ENCODE data around the gene NPW. TPM values are rescaled to one million over a fixed set of nuclear protein-coding genes. Genes with fewer than 3 reads are reported as not detected.

Gene NPW
- total RNA-seq, 3 donors from 2014 or later, result not detected

DNA sequence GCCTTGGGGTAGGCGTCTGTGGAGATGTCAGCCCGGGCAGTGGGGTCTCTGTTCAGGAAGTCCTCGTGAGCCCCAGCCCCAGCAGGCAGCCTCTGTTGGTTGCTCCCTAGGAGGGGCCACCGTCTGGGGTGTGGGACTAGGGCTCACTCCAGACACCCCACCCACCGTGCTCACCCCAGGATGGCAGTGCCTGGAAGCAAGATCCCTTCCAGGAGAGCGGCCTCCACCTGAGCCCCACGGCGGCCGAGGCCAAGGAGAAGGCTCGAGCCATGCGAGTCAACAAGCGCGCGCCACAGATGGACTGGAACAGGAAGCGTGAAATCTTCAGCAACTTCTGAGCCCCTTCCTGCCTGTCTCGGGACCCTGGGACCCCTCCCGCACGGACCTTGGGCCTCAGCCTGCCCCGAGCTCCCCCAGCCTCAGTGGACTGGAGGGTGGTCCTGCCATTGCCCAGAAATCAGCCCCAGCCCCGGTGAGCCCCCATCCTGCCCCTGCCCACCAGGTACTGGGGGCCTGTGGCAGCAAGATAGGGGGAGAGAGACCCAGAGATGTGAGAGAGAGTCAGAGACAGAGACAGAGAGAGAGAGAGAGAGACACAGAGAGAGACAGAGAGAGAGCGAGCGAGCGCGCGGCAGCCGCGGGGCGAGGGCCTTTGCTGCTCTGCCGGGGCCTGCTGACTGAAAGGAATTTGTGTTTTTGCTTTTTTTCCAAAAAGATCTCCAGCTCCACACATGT, 18.2 kb downstream of the NPW start:
- intact Hi-C loops (cut with DNase I; ENCODE audit: low total_unique reads), result no loop called here

DNA sequence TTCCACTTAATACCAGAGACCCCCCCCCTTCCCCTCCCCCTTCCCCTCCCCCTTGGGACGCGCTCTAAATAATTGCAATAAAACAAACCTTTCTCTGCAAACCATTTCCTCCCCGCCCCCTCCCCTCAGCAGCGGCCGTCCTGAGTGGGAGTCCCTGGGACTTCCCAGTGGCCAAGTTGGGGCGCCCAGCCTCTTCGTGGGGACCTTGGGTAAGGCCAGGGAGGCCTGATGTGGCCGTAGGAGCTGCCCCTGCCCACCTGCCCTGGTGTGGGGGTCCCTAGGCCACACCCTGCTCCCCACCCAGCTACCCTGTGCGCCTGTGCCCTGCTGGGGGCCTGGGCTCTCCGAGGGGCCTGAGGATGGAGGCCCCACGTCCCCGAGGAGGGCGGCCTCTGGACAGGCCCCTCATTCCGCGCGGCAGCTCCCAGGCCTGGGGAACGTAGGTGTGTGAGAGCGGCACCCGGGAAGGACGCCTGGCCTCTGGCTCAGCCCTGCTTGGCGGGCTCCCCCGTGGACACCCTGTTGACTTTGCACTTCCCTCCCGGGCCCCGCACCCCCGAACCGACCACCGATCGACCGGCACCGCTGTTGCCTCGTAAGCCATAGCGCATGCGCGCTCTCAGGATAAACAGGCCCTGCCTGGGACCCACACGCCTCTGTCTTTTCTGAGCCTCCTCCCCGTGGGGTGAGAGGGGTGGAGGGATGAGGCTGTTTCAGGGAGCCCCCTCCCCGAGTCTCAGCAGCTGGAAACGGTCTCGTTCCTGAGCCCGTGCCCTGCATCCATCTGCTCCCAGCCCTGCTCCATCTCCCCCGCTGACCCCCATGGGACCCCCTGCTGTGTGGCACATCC, 19.0 kb downstream of the NPW start:
- no peaks in the 10 kb centered on the region for H3K27me3 ChIP-seq
- intact Hi-C loops (cut with DNase I; ENCODE audit: low total_unique reads), result no loop called here
- no peak for DNase-seq (ENCODE audit: low spot score in 2 of 2)
- peak overlapping the region; percentile 92 to 93 for H3K27ac ChIP-seq
- H3K36me3 ChIP-seq, result no peaks in the 10 kb centered on the region
- no peaks in the 10 kb centered on the region for H3K9me3 ChIP-seq
- peak overlapping the region in 1 of 3 donors; percentile 52 for H3K4me3 ChIP-seq
- TF ChIP-seq, protein P1, sequence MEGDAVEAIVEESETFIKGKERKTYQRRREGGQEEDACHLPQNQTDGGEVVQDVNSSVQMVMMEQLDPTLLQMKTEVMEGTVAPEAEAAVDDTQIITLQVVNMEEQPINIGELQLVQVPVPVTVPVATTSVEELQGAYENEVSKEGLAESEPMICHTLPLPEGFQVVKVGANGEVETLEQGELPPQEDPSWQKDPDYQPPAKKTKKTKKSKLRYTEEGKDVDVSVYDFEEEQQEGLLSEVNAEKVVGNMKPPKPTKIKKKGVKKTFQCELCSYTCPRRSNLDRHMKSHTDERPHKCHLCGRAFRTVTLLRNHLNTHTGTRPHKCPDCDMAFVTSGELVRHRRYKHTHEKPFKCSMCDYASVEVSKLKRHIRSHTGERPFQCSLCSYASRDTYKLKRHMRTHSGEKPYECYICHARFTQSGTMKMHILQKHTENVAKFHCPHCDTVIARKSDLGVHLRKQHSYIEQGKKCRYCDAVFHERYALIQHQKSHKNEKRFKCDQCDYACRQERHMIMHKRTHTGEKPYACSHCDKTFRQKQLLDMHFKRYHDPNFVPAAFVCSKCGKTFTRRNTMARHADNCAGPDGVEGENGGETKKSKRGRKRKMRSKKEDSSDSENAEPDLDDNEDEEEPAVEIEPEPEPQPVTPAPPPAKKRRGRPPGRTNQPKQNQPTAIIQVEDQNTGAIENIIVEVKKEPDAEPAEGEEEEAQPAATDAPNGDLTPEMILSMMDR (IDR thresholded peaks at IDR 0.05), result no peak
- TF ChIP-seq POLR2A (IDR thresholded peaks at IDR 0.05) (no peak), POLR2AphosphoS5 (IDR thresholded peaks at IDR 0.05) (no peak)
- H3K4me1 ChIP-seq, result peaks cover 25 to 36% of the 10 kb centered on the region in 2 donors

More for the DNA sequence above, 18.2 kb downstream of the NPW start:
- no peak for DNase-seq (ENCODE audit: low spot score in 2 of 2)
- TF ChIP-seq, protein P1 (IDR thresholded peaks at IDR 0.05), result no peak
- TF ChIP-seq POLR2AphosphoS5 (IDR thresholded peaks at IDR 0.05), result no peak
- TF ChIP-seq POLR2A (IDR thresholded peaks at IDR 0.05), result no peak
- H3K36me3 ChIP-seq, result no peaks in the 10 kb centered on the region
- H3K4me1 ChIP-seq, result peaks cover 33 to 41% of the 10 kb centered on the region in 2 donors
- H3K4me3 ChIP-seq, result peak overlapping the region in 1 of 3 donors; percentile 43
- peak overlapping the region; percentile 92 to 93 for H3K27ac ChIP-seq
- no peaks in the 10 kb centered on the region for H3K27me3 ChIP-seq
- H3K9me3 ChIP-seq, result no peaks in the 10 kb centered on the region

DNA sequence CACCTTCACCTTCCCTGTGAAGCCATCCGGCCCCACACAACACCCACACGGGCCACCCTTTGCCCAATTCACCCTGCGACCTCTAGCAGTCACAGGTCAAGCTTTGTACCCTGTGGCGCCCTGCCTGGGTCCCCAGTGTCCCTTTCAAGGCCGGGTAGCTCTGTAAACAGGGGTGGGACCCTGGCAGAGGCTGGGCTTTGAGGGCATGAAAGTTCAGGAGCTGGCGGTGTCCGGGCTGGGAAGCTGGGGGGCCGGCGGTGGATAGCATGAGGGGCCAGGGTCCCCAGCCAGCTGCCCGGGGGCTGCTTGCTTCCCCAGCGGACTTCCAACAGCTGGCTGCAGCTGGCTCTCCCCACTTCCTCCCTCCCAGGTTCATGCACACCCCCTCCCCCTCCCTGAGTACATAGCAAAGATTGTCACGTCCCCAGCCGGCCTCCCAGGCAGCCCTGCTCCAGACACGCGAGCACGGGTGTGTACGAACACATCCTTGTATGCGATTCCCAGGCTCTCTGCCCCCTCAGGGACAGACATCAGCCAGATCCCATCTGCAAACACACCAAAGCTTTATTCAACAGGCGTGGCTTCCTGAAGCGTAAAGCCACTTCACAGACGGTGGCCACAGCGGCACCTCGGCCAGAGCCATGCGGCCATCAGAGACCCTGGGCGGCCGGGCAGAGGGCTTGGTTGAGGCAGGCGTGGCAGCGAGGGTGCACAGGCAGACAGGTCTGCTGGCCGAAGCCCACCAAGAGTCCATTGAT, 19.9 kb downstream of the NPW start:
- Histone ChIP-seq H3K27me3 (no peaks in the 10 kb centered on the region), H3K36me3 (no peaks in the 10 kb centered on the region), H3K4me3 (peak overlapping the region in 1 of 3 donors; percentile 52), H3K27ac (peak overlapping the region; percentile 92 to 93), H3K9me3 (no peaks in the 10 kb centered on the region), H3K4me1 (peaks cover 20 to 32% of the 10 kb centered on the region in 2 donors)
- TF ChIP-seq POLR2A (IDR thresholded peaks at IDR 0.05) (no peak), POLR2AphosphoS5 (IDR thresholded peaks at IDR 0.05) (peak in 2 of 3 donors; percentile 8 to 52)
- DNase-seq (ENCODE audit: low spot score in 2 of 2), result peak; percentile 64 to 84
- intact Hi-C loops (cut with DNase I; ENCODE audit: low total_unique reads), result no loop called here

DNA sequence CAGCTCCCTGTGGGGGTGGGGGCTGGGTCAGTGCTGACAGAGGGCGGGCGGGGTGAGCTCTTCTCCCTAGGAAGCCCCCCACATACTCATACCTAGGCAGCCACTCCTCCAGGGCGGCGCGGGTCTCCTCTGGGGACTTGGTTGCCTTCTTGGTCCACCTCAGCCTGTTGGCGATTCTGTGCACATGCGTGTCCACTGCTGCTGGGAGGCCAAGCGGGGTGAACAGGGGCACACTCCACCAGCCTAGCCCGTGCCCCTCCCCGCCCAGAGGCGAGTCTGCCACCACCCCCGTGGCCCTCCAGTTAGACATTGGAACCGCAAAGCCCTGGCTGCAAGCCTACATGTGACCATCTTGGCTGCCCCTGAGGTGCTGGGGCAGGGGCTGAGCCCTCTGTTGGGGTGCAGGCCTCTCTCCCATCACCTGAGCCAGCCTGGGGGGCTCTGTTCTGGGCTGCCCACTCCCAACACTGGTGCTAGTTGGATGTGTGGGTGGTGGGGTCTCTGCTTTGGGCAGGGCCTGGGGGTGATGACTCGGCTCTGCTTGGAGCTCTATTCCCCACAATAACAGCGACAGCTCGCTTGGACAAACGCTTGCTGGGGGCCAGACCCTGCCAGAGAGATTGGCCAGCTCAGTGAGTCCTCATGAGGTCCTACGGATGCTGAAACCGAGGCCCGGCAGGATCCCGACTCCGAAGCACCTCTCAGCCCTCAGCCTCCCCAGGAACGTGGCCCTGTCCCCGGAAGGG, 20.6 kb downstream of the NPW start:
- no peaks in the 10 kb centered on the region for H3K36me3 ChIP-seq
- intact Hi-C loops (cut with DNase I; ENCODE audit: low total_unique reads), result no loop called here
- H3K27ac ChIP-seq, result peak overlapping the region; percentile 92 to 93
- TF ChIP-seq, protein P1 (IDR thresholded peaks at IDR 0.05), result no peak
- no peaks in the 10 kb centered on the region for H3K9me3 ChIP-seq
- DNase-seq (ENCODE audit: low spot score in 2 of 2), result no peak
- peak overlapping the region in 1 of 3 donors; percentile 52 for H3K4me3 ChIP-seq
- peaks cover 13 to 26% of the 10 kb centered on the region in 2 donors for H3K4me1 ChIP-seq
- H3K27me3 ChIP-seq, result no peaks in the 10 kb centered on the region

All from breast epithelium (tissue), 4 donors.